ENCODE results near the gene TMEM179B. TPM values are rescaled to one million over a fixed set of nuclear protein-coding genes. Genes with fewer than 3 reads are reported as not detected.

The TMEM179B gene
- total RNA-seq, 4 donors from 2014 or later, result 26.3 to 52.5 (median 44.3) TPM

- intact Hi-C loops (cut with DNase I; ENCODE audit: low total_unique reads), result loop anchor here (10.0 kb wide), 1 partner anchor 144 kb away; the partner anchor contains the start of gene GANAB
- Histone ChIP-seq H3K27me3 (no peaks in the 10 kb centered on the region), H3K27ac (peak overlapping the region in 1 of 4 donors; percentile 90), H3K36me3 (peaks cover 0 to 38% of the 10 kb centered on the region in 2 donors), H3K4me1 (peaks cover 42 to 47% of the 10 kb centered on the region in 2 donors), H3K4me3 (peak overlapping the region in 1 of 4 donors; percentile 97), H3K9me3 (no peaks in the 10 kb centered on the region)
- TF ChIP-seq CTCF (IDR thresholded peaks at IDR 0.05 in 4 of 5, conservative IDR thresholded peaks at IDR 0.05 in 1 of 5) (no peak), POLR2A (IDR thresholded peaks at IDR 0.05) (no peak)
- DNase-seq, result no peak
- in situ Hi-C loops (cut with MboI; ENCODE audit: low sequenced_read_pairs in 4 of 4), result loop anchor here (5.0 to 10.0 kb wide), 2 partner anchors 73 to 76 kb away; no protein-coding TSS in a partner anchor
- ATAC-seq, result no peak
Observed at GRCh38 chr11:62788991-62789390, 1.8 kb downstream of the TMEM179B start.

GRCh38 chr11:62789576-62789975, 2.4 kb downstream of the TMEM179B start:
- no peak for ATAC-seq
- no peak overlapping the region for H3K27ac ChIP-seq

GRCh38 chr11:62791501-62792201, 4.4 kb downstream of the TMEM179B start, which contains the start of gene TMEM223:
Gene TMEM223, minus strand, starts transcription at chr11:62792006. Its CDS starts 12 bp downstream, at chr11:62791994.
- Histone ChIP-seq H3K4me3 (peak within 1 kb of the TSS; percentile 75 to 95 (median 86)), H3K36me3 (peaks cover 3 to 58% of the 10 kb centered on the region in 2 donors), H3K9me3 (no peaks in the 10 kb centered on the region), H3K27ac (peak within 1 kb of the TSS; percentile 73 to 90 (median 80)), H3K4me1 (peaks cover 31 to 38% of the 10 kb centered on the region in 2 donors), H3K27me3 (no peaks in the 10 kb centered on the region)
- in situ Hi-C loops (cut with MboI; ENCODE audit: low sequenced_read_pairs in 4 of 4), result no loop called here
- intact Hi-C loops (cut with DNase I; ENCODE audit: low total_unique reads), result no loop called here
- ATAC-seq (peak; percentile 34 to 48), DNase-seq (peak; percentile 64 to 78)
- peak; percentile 35 to 49 for TF ChIP-seq POLR2A (IDR thresholded peaks at IDR 0.05)
- TF ChIP-seq CTCF (IDR thresholded peaks at IDR 0.05 in 4 of 5, conservative IDR thresholded peaks at IDR 0.05 in 1 of 5), result peak in 4 of 5 experiments; percentile 22 to 44 (median 31)

More at GRCh38 chr11:62789576-62789975, 2.4 kb downstream of the TMEM179B start:
- DNase-seq, result no peak
- peaks cover 0 to 44% of the 10 kb centered on the region in 2 donors for H3K36me3 ChIP-seq
- H3K27me3 ChIP-seq, result no peaks in the 10 kb centered on the region
- intact Hi-C loops (cut with DNase I; ENCODE audit: low total_unique reads), result loop anchor here (10.0 kb wide), 1 partner anchor 145 kb away; the partner anchor contains the start of gene GANAB
- peaks cover 42 to 47% of the 10 kb centered on the region in 2 donors for H3K4me1 ChIP-seq
- no peak for TF ChIP-seq CTCF (IDR thresholded peaks at IDR 0.05 in 4 of 5, conservative IDR thresholded peaks at IDR 0.05 in 1 of 5)
- no peak for TF ChIP-seq POLR2A (IDR thresholded peaks at IDR 0.05)
- H3K4me3 ChIP-seq, result no peak overlapping the region
- H3K9me3 ChIP-seq, result no peaks in the 10 kb centered on the region
- in situ Hi-C loops (cut with MboI; ENCODE audit: low sequenced_read_pairs in 4 of 4), result loop anchor here (5.0 to 10.0 kb wide), 2 partner anchors 73 to 75 kb away; no protein-coding TSS in a partner anchor

GRCh38 chr11:62792202-62792575, 5.0 kb downstream of the TMEM179B start:
- ATAC-seq (no peak), DNase-seq (peak in 1 of 2 donors; percentile 38)
- peaks cover 31 to 38% of the 10 kb centered on the region in 2 donors for H3K4me1 ChIP-seq
- in situ Hi-C loops (cut with MboI; ENCODE audit: low sequenced_read_pairs in 4 of 4), result no loop called here
- no peaks in the 10 kb centered on the region for H3K9me3 ChIP-seq
- TF ChIP-seq CTCF (IDR thresholded peaks at IDR 0.05 in 4 of 5, conservative IDR thresholded peaks at IDR 0.05 in 1 of 5) (no peak), POLR2A (IDR thresholded peaks at IDR 0.05) (no peak)
- H3K27me3 ChIP-seq, result no peaks in the 10 kb centered on the region
- H3K36me3 ChIP-seq, result peaks cover 3 to 63% of the 10 kb centered on the region in 2 donors
- H3K4me3 ChIP-seq, result peak overlapping the region; percentile 75 to 95 (median 86)
- intact Hi-C loops (cut with DNase I; ENCODE audit: low total_unique reads), result no loop called here
- H3K27ac ChIP-seq, result peak overlapping the region; percentile 73 to 90 (median 80)

Measured in gastrocnemius medialis (tissue), 4 donors.